Spleen (tissue), 13 donors: Measurements from ENCODE around the gene SLC2A10. TPM values are rescaled to one million over a fixed set of nuclear protein-coding genes. Genes with fewer than 3 reads are reported as not detected.

Experiments used
- DNase-seq: peaks from one replicate; pipeline ENCODE4 v3.0.0-alpha.2; 2020
- H3K27ac ChIP-seq, 8 donors: fragments of 200-600 bp; sonication (generic) in 7 of 8; 1 replicate in 4 of 8; 2 replicates in 4 of 8; pipeline versions ENCODE4 v1.5.0 to v1.8.0; 2016 to 2021; ENCODE audit warnings: inconsistent platforms in 4 of 8, mild to moderate bottlenecking in 4 of 8, moderate library complexity in 1 of 8
- H3K27me3 ChIP-seq, 7 donors: fragments of 200-600 bp; sonication (generic) in 6 of 7; replicated peaks in 1 of 7; 1 replicate in 4 of 7; 2 replicates in 3 of 7; pipeline versions ENCODE4 v1.5.0 to v1.8.0; 2016 to 2021; ENCODE audit warnings: inconsistent platforms in 3 of 7, mild to moderate bottlenecking in 1 of 7
- H3K36me3 ChIP-seq, 6 donors: fragments of 200-600 bp; sonication (generic) in 5 of 6; 1 replicate in 4 of 6; 2 replicates in 2 of 6; pipeline versions ENCODE4 v1.5.0 to v1.8.0; 2016 to 2021; ENCODE audit warnings: inconsistent platforms in 2 of 6
- H3K4me1 ChIP-seq, 6 donors: fragments of 200-600 bp; sonication (generic) in 5 of 6; 1 replicate in 3 of 6; 2 replicates in 3 of 6; pipeline versions ENCODE4 v1.5.0 to v1.8.0; 2016 to 2021; ENCODE audit warnings: inconsistent platforms in 3 of 6
- H3K4me3 ChIP-seq, 8 donors: fragments of 200-600 bp; sonication (generic) in 7 of 8; 1 replicate in 4 of 8; 2 replicates in 4 of 8; pipeline versions ENCODE4 v1.5.0 to v1.8.0; 2016 to 2021; ENCODE audit warnings: inconsistent platforms in 4 of 8, mild to moderate bottlenecking in 4 of 8, moderate library complexity in 2 of 8
- H3K9me3 ChIP-seq, 8 donors: fragments of 200-600 bp; sonication (generic) in 7 of 8; 1 replicate in 4 of 8; 2 replicates in 4 of 8; pipeline versions ENCODE4 v1.5.0 to v1.8.0; 2016 to 2021; ENCODE audit warnings: inconsistent platforms in 4 of 8
- CTCF ChIP-seq, 11 experiments: fragments of 200-600 bp in 7 of 11; fragments of 450-650 bp in 4 of 11; sonication (generic) in 4 of 11; IDR thresholded peaks in 8 of 11; conservative IDR thresholded peaks in 3 of 11; 1 replicate in 7 of 11; 2 replicates in 4 of 11; pipeline versions ENCODE4 v1.4.0 to v1.8.0; 2016 to 2021; ENCODE audit warnings: antibody characterized with exemption in 11 of 11, inconsistent platforms in 4 of 11, mild to moderate bottlenecking in 1 of 11
- POLR2A ChIP-seq, 3 donors: fragments of 450-650 bp; IDR thresholded peaks; one replicate each; pipeline ENCODE4 v1.5.1; 2017; ENCODE audit warnings: antibody characterized with exemption in 3 of 3, mild to moderate bottlenecking in 1 of 3
- POLR2AphosphoS5 ChIP-seq, 3 donors: sonication (generic); formaldehyde crosslinking; IDR thresholded peaks; one replicate each; pipeline ENCODE4 v1.5.1; 2017; ENCODE audit warnings: antibody characterized with exemption in 3 of 3
- WGBS, 5 donors: extraction: QIAGEN DNeasy Blood & Tissue Kit in 3 of 5; methylation state at CpG; one replicate each; pipeline versions ENCODE4 v1.1.5 to v1.1.7; 2013 to 2018; 5-methylcytosine and 5-hydroxymethylcytosine counted together
- intact Hi-C: fragments of 100-400 bp; cut with DNase I; formaldehyde crosslinking; loops from one replicate; pipeline ENCODE4 v1.15.0; 2023; ENCODE audit warnings: low total_unique reads
- long read RNA-seq, 2 donors: transcript quantifications; one replicate each; lab custom pipeline, GENCODE V29; 2026
- polyA plus RNA-seq, 3 donors: library from polyadenylated mRNA; stranded (reverse); fragments of 200-250 nt; gene quantifications; one replicate each; pipeline ENCODE4 v1.2.1, GENCODE V29; 2013
- total RNA-seq, 7 donors: library from RNA; depleted of rRNA in 3 of 7; stranded (reverse); fragments of >200 nt in 3 of 7; fragmentation: NEBNext Ultra II Directional in 4 of 7; extraction: Animal tissue kit (Norgen Biotek cat#: 25700) in 4 of 7; gene quantifications; one replicate each; pipeline versions ENCODE4 v1.1.0 to v1.2.1, GENCODE V29; 2016 to 2021
- donor health status: healthy with polysubstance abuse.
- donor health status: DM: no; HTN: no; CAD: no; lungs with moderate emphysema.
- donor health status: DM: no; HTN: no; CAD: no.
- donor health status: Bipolar disorder and iron deficiency.
- donor health status: healthy.
- donor health status: DM: no; HTN: no; CAD: no.
- donor health status: DM: yes; HTN: yes; CAD: no.

Gene SLC2A10
- total RNA-seq (1 to 10 TPM; 2.0 to 7.3 (median 5.0) TPM), polyA plus RNA-seq (1 to 10 TPM; 1.9 to 2.6 (median 2.3) TPM)
- long read RNA-seq, donor 1, partial matches to known transcripts = 13 of 13 reads
- long read RNA-seq, donor 1, other reads (novel, unspliced or antisense) = 0 of 13 reads
- long read RNA-seq, donor 2, full-length matches to known transcripts = 6 of 6 reads
- long read RNA-seq, donor 2, partial matches to known transcripts = 0 of 6 reads
- long read RNA-seq, donor 2, other reads (novel, unspliced or antisense) = 0 of 6 reads

GRCh38 chr20:46709459-46710152 lies at the start of gene SLC2A10:
TSS of gene SLC2A10 (plus strand) at chr20:46709649. CDS start at chr20:46709737, 88 bp downstream.
- H3K36me3 ChIP-seq = no peaks in the 10 kb centered on the region

GRCh38 chr20:46660487-46660886 lies 49.0 kb upstream of the SLC2A10 start:
- Histone ChIP-seq H3K4me3 (no peak overlapping the region), H3K9me3 (no peaks in the 10 kb centered on the region), H3K4me1 (no peaks in the 10 kb centered on the region), H3K36me3 (no peaks in the 10 kb centered on the region), H3K27ac (no peak overlapping the region), H3K27me3 (no peaks in the 10 kb centered on the region)
- DNase-seq = no peak
- TF ChIP-seq POLR2A (IDR thresholded peaks at IDR 0.05) (no peak), CTCF (IDR thresholded peaks at IDR 0.05 in 8 of 11, conservative IDR thresholded peaks at IDR 0.05 in 3 of 11) (no peak), POLR2AphosphoS5 (IDR thresholded peaks at IDR 0.05) (no peak)
- WGBS, 5 donors = 82 to 88% (median 87%) methylated on average over 4 of the region's 4 CpGs
- intact Hi-C loops = no loop called here

More at GRCh38 chr20:46709459-46710152, at the start of gene SLC2A10:
- Histone ChIP-seq H3K27me3 (peaks cover 0 to 51% (median 14%) of the 10 kb centered on the region in 7 donors), H3K4me1 (peaks cover 0 to 21% (median 16%) of the 10 kb centered on the region in 6 donors), H3K4me3 (peak within 1 kb of the TSS; percentile 24 to 71 (median 42)), H3K9me3 (peaks cover 0 to 13% (median 11%) of the 10 kb centered on the region in 8 donors), H3K27ac (peak within 1 kb of the TSS in 7 of 8 donors; percentile 43 to 69 (median 55))
- 1 to 8% (median 2%) methylated on average over 15 to 67 of the region's 67 CpGs for WGBS, 5 donors
- TF ChIP-seq POLR2A (IDR thresholded peaks at IDR 0.05) (no peak), CTCF (IDR thresholded peaks at IDR 0.05 in 8 of 11, conservative IDR thresholded peaks at IDR 0.05 in 3 of 11) (no peak), POLR2AphosphoS5 (IDR thresholded peaks at IDR 0.05) (peak in 2 of 3 donors; percentile 41 to 48)
- DNase-seq = no peak
- intact Hi-C loops = no loop called here

GRCh38 chr20:46661659-46662058 lies 47.8 kb upstream of the SLC2A10 start:
- no peak for DNase-seq
- no peak overlapping the region for H3K27ac ChIP-seq
- TF ChIP-seq POLR2A (IDR thresholded peaks at IDR 0.05) = no peak
- intact Hi-C loops = no loop called here
- WGBS, 5 donors = 95 to 100% (median 97%) methylated on average over 1 of the region's 1 CpG
- H3K27me3 ChIP-seq = no peaks in the 10 kb centered on the region
- H3K4me3 ChIP-seq = no peak overlapping the region
- no peaks in the 10 kb centered on the region for H3K4me1 ChIP-seq
- H3K36me3 ChIP-seq = no peaks in the 10 kb centered on the region
- no peaks in the 10 kb centered on the region for H3K9me3 ChIP-seq

- intact Hi-C loops = no loop called here
- no peaks in the 10 kb centered on the region for H3K9me3 ChIP-seq
- no peaks in the 10 kb centered on the region for H3K36me3 ChIP-seq
- 89 to 97% (median 91%) methylated on average over 3 of the region's 3 CpGs for WGBS, 5 donors
- no peaks in the 10 kb centered on the region for H3K27me3 ChIP-seq
- H3K4me3 ChIP-seq = no peak overlapping the region
- H3K27ac ChIP-seq = no peak overlapping the region
- no peaks in the 10 kb centered on the region for H3K4me1 ChIP-seq
- no peak for TF ChIP-seq POLR2A (IDR thresholded peaks at IDR 0.05)
- TF ChIP-seq CTCF (IDR thresholded peaks at IDR 0.05 in 8 of 11, conservative IDR thresholded peaks at IDR 0.05 in 3 of 11) = no peak
- no peak for TF ChIP-seq POLR2AphosphoS5 (IDR thresholded peaks at IDR 0.05)
- no peak for DNase-seq
Observed at GRCh38 chr20:46663531-46663930, 45.9 kb upstream of the SLC2A10 start.
